Activated CD4-positive, alpha-beta T cell treated with anti-CD3 and anti-CD28 coated beads, Interleukin-2, amount 10 ng/mL, durations not matched to agents 7 days and 5 days (primary cell): ENCODE measurements around the gene NOM1. TPM values are rescaled to one million over a fixed set of nuclear protein-coding genes. Genes with fewer than 3 reads are reported as not detected.

Experiments
- CTCF ChIA-PET: fragments of 350-600 bp; sonication (Branson Sonifier 250); formaldehyde crosslinking; loops from one replicate; lab custom pipeline; 2021; ENCODE audit warnings: antibody characterized with exemption; lab: Charles Lee
- POLR2A ChIA-PET: fragments of 350-600 bp; sonication (Branson Sonifier 250); formaldehyde crosslinking; loops from one replicate; lab custom pipeline; 2021; ENCODE audit warnings: antibody characterized with exemption; lab: Charles Lee
- DNase-seq: peaks from one replicate; pipeline ENCODE4 v3.0.0-alpha.2; 2020
- H3K27ac Mint-ChIP-seq: one replicate; pipeline ENCODE4 v1.8.0; 2021; ENCODE audit warnings: mild to moderate bottlenecking, moderate library complexity, mixed read lengths
- H3K27me3 Mint-ChIP-seq: one replicate; pipeline ENCODE4 v1.8.0; 2021; ENCODE audit warnings: mixed read lengths
- H3K36me3 Mint-ChIP-seq: one replicate; pipeline ENCODE4 v1.8.0; 2021; ENCODE audit warnings: low read depth, mixed read lengths
- H3K4me1 Mint-ChIP-seq: one replicate; pipeline ENCODE4 v1.8.0; 2021; ENCODE audit warnings: mixed read lengths
- H3K4me3 Mint-ChIP-seq: one replicate; pipeline ENCODE4 v1.8.0; 2021; ENCODE audit warnings: mild to moderate bottlenecking, moderate library complexity, mixed read lengths
- H3K9me3 Mint-ChIP-seq: one replicate; pipeline ENCODE4 v1.8.0; 2021; ENCODE audit warnings: mixed read lengths
- total RNA-seq, 2 experiments: library from RNA; stranded (reverse); gene quantifications; one replicate each; pipeline ENCODE4 v1.2.3, GENCODE V29; 2021

NOM1 gene
- total RNA-seq, 2 experiments from 2014 or later, result 27.2 to 28.6 TPM

DNA sequence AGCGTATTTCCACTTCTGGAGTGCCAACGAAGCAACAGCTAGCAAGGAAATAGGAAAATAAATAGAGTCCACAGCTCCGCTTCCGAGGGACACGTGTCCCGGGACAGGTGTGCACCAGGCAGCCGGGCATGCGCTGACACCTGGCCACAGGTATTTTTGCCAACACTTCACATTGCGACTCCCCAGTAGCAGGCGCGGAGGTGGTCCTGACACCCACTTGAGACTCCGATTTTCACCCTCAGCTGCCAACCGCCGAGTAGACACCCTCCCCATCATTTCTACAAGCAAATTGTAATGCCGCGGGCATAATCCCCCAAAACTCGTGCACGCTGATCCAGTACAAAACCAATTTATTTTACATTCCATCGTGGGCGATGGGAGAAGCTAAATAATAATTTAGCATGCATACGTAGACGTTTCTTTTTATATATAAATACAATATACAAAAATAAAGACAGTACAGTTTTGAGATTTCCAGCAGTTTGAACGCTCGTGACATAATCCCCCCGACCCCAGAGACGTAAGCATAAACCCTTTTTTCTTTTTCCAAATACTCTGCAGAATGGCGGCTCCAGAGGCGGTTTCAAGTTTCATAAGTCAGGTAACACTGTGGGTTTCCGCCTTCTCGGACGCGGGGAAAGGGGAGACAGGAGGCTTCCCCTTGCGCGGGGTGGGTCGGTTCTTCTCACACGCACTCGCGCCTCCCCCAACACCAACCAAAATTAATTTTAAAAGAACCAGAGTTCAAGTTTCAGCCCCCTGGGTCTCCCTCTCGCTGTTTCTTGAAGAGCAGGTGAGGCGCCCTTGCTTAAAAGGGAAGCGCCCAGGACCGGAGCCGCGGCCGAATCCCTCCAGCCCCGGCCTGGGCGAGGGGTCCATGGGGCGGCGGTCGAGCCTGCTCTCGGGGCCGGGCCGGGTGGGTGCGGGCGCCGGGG is 55.3 kb downstream of the NOM1 start:
- CTCF ChIA-PET, result no interaction called here
- peaks cover 2% of the 10 kb centered on the region for H3K36me3 Mint-ChIP-seq
- POLR2A ChIA-PET, result no interaction called here

DNA sequence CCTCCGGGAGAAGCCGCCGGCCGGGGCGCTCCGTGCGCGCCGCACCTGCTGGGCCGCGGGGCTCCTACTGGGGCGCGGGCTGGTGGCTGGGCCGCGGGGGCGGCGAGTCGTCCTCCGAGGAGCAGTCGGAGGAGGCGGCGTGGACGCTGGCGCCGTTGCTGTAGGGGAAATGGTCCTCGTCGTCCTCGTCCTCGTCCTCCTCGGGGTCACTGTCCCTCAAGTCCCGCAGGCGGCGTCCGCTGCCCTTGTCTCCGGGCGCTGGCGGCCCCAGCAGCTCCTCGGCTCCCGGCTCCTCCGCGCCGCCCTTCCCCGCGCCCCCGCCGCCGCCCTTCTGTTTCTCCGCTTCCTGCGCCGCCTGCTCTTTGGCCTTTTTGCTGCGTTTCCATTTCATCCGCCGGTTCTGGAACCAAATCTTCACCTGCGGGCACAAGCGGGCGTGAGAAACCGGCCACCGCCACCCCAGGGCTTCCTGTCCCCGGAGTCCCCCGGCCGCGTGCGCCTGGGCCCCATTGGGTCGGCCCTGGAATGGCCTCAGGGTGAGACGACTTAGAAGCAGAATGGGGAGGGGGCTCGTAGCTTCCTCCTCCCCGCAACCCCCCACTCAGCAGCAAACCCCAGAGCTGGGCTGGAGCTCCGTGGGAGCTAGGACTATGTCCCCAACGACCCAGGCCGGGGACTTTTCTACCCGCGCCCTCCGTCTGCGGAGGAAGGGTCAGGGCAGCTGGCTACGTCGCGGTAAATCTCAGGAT is 56.1 kb downstream of the NOM1 start:
- Mint-ChIP-seq H3K9me3 (no peaks in the 10 kb centered on the region), H3K4me3 (no peak overlapping the region), H3K36me3 (peaks cover 2% of the 10 kb centered on the region), H3K4me1 (peaks cover 25% of the 10 kb centered on the region), H3K27ac (no peak overlapping the region), H3K27me3 (peaks cover 68% of the 10 kb centered on the region)
- ChIA-PET POLR2A (no interaction called here), CTCF (no interaction called here)
- no peak for DNase-seq

More for the DNA sequence above, 55.3 kb downstream of the NOM1 start:
- Mint-ChIP-seq H3K27ac (no peak overlapping the region), H3K9me3 (no peaks in the 10 kb centered on the region), H3K4me1 (peaks cover 28% of the 10 kb centered on the region), H3K4me3 (peak overlapping the region; percentile 16), H3K27me3 (peaks cover 72% of the 10 kb centered on the region)
- DNase-seq, result no peak

DNA sequence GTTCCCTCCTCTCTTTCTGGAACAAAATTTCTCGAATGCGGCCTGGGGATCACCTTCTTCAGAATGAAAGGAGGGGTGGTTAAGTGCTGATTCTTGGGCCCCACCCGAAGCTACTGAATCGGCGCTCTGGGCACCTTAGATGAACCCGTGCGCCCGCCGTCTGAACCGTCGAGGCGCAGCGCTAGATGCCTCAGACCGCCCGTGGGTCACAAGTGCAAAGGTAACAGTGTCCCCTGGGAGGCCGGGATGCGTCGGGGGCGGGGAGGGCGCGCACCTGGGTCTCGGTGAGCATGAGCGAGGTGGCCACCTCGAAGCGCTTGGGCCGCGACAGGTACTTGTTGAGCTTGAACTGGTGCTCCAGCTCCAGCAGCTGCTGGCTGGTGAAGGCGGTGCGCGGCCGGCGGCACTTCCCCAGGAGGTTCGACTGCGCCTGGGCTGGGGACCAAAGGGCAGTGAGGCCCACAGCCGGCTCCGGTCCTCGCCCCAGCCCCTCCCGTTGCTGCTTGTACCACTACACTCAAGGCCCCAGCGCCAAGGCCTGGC is 56.8 kb downstream of the NOM1 start:
- no peak for DNase-seq
- Mint-ChIP-seq H3K27ac (peak overlapping the region; percentile 60), H3K9me3 (no peaks in the 10 kb centered on the region), H3K27me3 (peaks cover 65% of the 10 kb centered on the region), H3K4me1 (peaks cover 21% of the 10 kb centered on the region), H3K36me3 (no peaks in the 10 kb centered on the region), H3K4me3 (no peak overlapping the region)
- POLR2A ChIA-PET, result no interaction called here
- CTCF ChIA-PET, result no interaction called here

DNA sequence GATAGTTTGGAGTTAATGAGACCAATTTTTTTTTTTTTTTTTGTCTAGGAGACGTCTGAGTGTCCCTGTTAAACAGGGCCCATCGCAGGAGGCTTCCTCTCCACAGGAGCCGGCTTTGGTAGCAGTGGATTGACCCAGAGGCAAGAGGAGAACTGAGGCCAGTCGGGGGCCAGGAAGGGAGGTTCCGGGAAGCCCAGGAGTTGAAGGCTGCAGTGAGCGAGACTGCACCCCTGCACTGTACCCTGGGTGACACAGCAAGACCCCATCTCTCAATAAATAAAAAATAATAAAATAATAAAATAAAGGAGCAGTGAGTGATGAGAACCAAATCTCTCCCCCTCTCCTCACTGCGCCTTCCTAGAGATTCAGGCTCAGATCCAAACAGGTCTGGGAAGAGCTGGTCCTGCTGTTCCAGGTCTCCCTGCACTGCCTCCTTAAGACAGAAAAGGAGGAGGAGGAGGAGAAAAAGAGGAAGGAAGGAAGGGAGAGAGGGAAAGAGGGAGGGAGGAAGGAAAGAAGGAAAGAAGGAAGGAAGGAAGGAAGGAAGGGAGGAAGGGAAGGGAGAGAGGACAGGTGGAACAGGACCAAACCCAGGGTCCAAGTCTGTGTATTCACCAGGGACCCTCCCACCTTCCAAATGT is 57.4 kb downstream of the NOM1 start:
- Mint-ChIP-seq H3K4me1 (peaks cover 24% of the 10 kb centered on the region), H3K27me3 (peaks cover 65% of the 10 kb centered on the region), H3K36me3 (peaks cover 2% of the 10 kb centered on the region), H3K9me3 (no peaks in the 10 kb centered on the region), H3K4me3 (no peak overlapping the region), H3K27ac (no peak overlapping the region)
- no peak for DNase-seq
- CTCF ChIA-PET, result no interaction called here
- POLR2A ChIA-PET, result no interaction called here

DNA sequence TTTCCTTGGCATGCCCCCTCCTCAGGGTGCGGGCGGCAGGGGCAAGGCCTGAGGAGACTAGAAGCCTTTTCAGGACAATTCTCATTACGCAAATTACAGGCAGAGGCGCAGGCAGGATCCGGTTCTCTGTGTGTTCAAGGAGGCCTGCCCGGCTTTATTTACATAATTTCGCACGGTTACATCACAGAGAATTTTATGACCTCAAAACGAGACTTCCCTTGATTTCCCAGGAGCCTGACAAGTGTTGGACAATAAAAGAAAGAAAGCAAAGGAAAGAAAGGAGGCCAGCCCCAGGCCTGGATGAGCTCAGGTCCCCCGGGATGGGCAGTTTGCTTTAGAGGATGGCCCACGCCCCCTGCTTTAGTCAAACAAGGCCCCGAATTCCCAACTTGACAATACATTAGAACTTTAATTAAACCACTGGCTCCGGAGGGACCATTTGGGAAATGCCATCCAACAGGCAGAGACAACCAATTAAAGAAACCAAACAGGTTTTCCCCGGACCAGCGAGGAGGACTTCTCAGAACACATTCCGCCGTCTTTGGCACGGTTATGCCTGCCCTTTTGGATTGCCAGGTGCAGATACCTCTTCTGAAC is 58.1 kb downstream of the NOM1 start:
- Mint-ChIP-seq H3K36me3 (peaks cover 3% of the 10 kb centered on the region), H3K27ac (no peak overlapping the region), H3K9me3 (no peaks in the 10 kb centered on the region), H3K4me3 (no peak overlapping the region), H3K27me3 (peaks cover 67% of the 10 kb centered on the region), H3K4me1 (peaks cover 23% of the 10 kb centered on the region)
- ChIA-PET POLR2A (no interaction called here), CTCF (interaction anchor here (1.1 to 1.2 kb wide), 2 partner anchors 12 to 74 kb away, joined by 3 read pairs; no protein-coding TSS in a partner anchor)
- no peak for DNase-seq

DNA sequence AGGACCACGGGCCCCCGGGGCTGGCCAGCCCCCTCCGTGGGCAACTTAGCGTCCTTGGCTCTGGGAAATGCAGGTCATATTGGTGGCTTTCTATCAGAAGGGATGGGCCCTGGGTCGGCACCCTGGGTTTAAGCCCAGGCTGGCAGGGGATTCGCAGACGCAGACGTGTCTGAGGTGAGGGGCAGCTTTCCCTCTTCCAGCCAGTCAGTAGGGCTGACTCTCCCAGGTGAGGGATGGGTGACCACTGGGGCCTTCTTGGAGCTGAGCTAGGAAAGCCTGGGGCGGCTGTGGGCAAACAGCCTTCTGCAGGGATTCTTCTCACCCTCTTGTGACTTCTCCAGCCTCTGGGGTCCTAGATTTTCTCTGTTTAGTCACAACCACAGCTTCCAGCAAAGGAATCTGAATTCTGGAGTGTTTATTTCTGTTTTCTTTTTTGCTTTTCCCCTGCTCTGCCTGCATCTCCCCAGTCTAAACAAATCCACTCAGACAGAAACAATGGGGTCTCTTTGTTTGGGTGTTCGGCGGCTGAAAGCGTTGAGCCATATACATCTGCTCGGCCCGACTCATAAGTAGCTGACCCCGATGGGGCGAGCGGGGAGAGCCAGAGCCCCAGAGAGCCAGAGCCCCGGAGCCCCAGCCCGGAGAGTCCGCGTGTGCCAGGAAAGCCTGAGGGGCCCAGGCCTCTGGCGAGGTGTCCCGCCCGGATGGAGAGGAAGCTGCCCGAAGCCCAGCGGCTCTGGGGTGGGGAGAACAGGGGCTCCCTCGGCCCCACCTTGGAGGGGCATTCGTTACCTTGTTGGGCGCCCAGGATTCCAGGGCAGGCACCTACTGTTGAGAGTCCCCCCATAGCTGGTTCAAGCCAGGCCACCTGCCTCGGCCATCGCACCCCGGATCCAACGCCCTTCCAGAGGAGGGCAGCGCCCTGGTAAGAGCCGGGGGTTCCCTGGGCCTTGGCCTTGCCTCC is 59.0 kb downstream of the NOM1 start:
- peaks cover 23% of the 10 kb centered on the region for H3K4me1 Mint-ChIP-seq
- CTCF ChIA-PET, result interaction anchor here (1.1 to 1.2 kb wide), 2 partner anchors 11 to 73 kb away, joined by 3 read pairs; no protein-coding TSS in a partner anchor
- no peak for DNase-seq
- no peak overlapping the region for H3K4me3 Mint-ChIP-seq
- H3K27me3 Mint-ChIP-seq, result peaks cover 73% of the 10 kb centered on the region
- H3K9me3 Mint-ChIP-seq, result no peaks in the 10 kb centered on the region
- peaks cover 3% of the 10 kb centered on the region for H3K36me3 Mint-ChIP-seq
- POLR2A ChIA-PET, result no interaction called here
- H3K27ac Mint-ChIP-seq, result peak overlapping the region; percentile 25

DNA sequence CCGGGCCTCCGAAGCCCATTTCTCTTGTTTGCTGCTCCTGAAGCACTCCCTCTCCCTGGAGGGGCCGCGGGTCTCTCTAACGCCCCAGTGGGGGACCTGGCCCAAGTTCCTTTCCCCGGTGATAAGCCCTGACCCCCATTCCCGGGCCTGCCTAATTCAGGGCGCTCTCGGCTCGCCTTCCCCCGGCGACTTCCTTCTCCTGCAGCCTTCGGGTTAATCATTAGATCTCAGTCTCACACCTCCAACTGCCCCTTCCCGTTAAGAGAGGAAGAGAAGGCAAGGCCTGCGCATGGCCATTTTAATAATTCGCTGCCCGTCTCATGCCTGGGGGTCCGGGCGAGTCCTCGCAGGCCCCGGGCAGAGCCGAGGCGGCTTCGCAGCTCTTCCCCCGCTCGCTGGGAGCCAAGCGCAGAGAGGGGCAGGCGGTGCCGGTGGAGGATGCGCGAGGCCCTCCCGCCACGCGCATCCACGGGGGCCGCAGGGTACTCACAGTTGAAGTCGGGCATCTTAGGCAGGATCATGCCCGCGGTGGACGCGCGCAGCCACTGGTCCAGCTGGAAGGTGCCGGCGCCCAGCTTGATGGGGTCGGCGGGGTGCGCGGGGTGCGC is 59.8 kb downstream of the NOM1 start:
- Mint-ChIP-seq H3K27me3 (peaks cover 74% of the 10 kb centered on the region), H3K4me1 (peaks cover 20% of the 10 kb centered on the region), H3K4me3 (peak overlapping the region; percentile 36), H3K36me3 (peaks cover 3% of the 10 kb centered on the region), H3K9me3 (no peaks in the 10 kb centered on the region), H3K27ac (no peak overlapping the region)
- ChIA-PET POLR2A (no interaction called here), CTCF (interaction anchor here (1.6 kb wide), 1 partner anchor 9 kb away, joined by 3 read pairs; no protein-coding TSS in a partner anchor)
- no peak for DNase-seq

DNA sequence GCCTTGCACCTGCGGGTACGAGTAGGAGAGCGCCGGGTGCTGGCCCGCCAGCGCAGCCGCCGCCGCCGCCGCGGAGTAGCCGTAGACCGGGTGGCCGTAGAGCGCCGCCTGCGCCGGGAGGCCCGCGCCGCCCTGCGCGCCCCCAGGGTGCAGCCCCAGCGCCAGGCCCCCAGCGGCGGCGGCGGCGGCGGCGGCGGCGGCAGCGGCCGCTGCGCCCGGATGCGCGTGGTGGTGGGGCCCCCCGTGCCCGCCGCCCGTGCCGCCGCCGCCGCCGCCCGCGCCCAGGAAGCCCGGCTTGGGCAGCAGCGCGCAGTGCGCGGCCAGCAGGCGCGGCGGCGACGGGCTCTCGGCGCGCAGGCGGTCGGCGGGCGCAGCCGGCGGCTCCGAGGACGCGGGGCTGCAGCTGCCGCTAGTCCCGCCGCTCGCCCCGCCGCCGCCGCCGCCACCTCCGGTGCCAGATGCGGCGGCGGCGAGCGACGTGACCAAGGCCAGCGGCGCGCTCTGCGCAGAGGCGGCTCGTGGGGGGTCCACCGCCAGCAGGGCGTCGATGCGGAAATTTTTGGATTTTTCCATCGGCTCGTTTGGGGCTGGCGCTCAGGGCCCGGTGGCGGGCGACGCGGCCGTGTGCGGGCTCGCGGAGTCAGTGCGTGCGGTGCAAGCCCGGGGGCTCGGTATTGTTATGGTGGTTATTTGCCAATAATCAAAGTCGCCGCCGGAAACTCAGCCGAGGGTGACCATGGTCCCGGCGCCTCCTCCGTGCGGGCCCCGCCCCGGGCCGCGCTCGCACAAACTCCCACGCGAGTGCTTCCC is 60.5 kb downstream of the NOM1 start:
- Mint-ChIP-seq H3K4me3 (peak overlapping the region; percentile 36), H3K27ac (no peak overlapping the region), H3K36me3 (peaks cover 3% of the 10 kb centered on the region), H3K9me3 (no peaks in the 10 kb centered on the region), H3K4me1 (peaks cover 15% of the 10 kb centered on the region), H3K27me3 (peaks cover 74% of the 10 kb centered on the region)
- DNase-seq, result no peak
- ChIA-PET POLR2A (no interaction called here), CTCF (interaction anchor here (0.6 to 1.6 kb wide), 2 partner anchors 9 to 109 kb away, joined by 3 read pairs; no protein-coding TSS in a partner anchor)

DNA sequence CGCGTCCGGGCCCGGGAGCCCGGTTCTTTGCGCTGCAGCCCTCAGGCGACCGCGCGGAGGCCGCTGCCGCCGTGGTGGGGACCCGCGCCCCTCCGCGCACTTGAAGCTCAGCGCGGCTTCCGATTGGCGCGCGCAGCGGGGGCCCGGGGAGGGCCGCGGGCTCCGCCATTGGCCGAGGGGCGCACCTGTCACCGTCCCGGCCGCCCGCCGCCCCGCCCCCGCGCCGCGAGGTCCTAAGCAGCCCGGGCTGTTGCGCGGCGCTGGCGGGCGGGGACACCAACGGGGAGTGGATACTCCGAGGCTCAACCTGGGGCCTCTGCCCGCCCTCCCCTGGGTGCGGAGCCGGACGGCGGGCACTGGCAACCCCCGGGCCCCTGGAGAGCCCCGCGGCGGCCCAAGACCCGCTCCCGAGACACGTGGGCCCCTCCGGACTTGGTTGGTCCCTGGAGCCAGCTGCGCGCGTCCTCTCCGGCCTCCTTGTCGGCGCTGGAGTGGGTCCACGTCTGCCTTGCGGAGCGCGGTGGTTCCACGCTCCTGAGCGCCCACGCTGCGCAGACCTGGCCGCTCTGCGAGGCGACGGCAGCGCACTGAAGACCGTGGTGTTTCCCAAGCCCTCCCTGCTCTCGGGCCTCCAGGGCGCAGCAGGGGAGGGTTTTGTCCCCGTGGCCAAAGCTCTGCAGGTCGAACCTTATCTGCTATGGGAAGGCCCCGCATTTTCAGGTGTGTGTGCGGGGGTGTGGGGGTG is 61.2 kb downstream of the NOM1 start, which contains the start of gene MNX1:
MNX1 (minus strand) TSS at position 76 of the 745 bp plus-strand sequence. CDS start 313 bp downstream, outside the sequence.
- ChIA-PET CTCF (interaction anchor here (0.6 to 1.6 kb wide), 2 partner anchors 8 to 108 kb away, joined by 3 read pairs; no protein-coding TSS in a partner anchor), POLR2A (no interaction called here)
- Mint-ChIP-seq H3K9me3 (no peaks in the 10 kb centered on the region), H3K27me3 (peaks cover 79% of the 10 kb centered on the region), H3K27ac (peak within 1 kb of the TSS; percentile 5), H3K36me3 (peaks cover 3% of the 10 kb centered on the region), H3K4me3 (peak within 1 kb of the TSS; percentile 36), H3K4me1 (peaks cover 14% of the 10 kb centered on the region)
- DNase-seq, result peak; percentile 41
